ENCODE results near the gene A2M.
"Not testable (repeated sequence)": the region's sequence is repeated elsewhere in the genome, so short reads cannot be mapped to it uniquely, and the experiment has no call there.

The A2M gene

DNA sequence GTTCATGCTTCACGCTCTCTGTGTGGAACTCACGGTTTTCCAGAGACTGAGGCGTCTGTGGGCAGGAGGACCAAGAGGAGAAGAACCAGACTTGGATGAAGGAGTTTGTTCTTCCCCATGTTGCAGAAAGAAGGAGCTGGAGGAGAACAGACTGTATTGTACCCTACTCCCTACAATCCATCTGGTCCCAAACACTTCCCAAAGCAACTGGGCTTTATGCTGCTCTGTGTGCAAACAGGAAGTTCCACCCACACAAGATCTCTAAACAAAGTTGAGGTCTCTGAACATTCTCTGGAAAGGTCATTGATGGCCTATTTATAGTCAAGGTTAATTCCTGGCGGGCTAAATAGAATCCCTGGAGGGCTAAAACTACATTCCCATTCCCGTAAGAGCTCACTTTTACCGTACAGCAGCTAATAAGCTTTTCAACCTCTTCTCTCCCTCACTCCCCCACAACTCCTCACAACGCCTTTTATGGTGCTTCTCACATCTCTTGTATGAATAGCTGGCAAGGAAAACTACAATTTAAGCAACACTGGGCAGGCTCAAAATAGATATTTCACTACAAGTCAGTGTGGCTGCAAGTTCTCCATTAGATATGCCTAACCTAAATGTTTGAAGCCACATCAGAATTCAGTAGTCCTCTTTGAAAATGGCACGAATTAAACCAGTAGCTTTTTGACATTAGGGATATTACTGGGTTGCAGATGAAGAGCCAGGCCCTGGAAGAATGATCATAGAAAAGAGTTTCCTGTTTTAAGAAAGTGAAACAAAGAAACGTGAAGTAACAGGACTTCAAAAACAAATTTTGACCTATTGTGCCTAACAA, at the start of gene A2M:
Gene A2M, minus strand, starts transcription at position 189 of the 829 bp plus-strand sequence. Its CDS starts 70 bp downstream, at position 119.
- no peak for DNase-seq (ENCODE audit: low read depth)

- DNase-seq (ENCODE audit: low read depth) = no peak
Measured at GRCh38 chr12:9163392-9163791, 47.7 kb upstream of the A2M start.

- no peak for DNase-seq (ENCODE audit: low read depth)
Measured at GRCh38 chr12:9156119-9156518, 40.4 kb upstream of the A2M start.

DNA sequence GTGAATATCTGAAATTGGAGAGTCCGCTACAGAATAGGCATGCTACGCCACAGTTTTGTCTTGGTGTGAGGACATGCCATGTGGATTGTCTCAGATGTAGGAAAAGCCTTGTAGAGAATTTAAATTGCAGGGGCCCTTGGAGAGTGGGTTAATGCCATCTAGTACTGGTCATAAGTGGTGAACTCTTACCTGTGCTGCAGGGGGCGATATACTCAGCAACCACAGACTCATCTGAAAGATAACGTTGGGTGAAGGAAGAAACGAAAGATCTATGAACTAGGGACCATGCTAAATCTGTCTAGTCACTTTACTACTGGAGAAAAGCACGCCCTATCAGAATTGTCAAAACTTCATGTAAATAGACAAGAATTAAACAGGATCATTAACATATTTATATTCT, 33.7 kb upstream of the A2M start:
- DNase-seq (ENCODE audit: low read depth) = no peak

- no peak for DNase-seq (ENCODE audit: low read depth)
Measured at GRCh38 chr12:9148926-9149325, 33.2 kb upstream of the A2M start.

- no peak for DNase-seq (ENCODE audit: low read depth)
Measured at GRCh38 chr12:9147461-9147860, 31.7 kb upstream of the A2M start.

DNA sequence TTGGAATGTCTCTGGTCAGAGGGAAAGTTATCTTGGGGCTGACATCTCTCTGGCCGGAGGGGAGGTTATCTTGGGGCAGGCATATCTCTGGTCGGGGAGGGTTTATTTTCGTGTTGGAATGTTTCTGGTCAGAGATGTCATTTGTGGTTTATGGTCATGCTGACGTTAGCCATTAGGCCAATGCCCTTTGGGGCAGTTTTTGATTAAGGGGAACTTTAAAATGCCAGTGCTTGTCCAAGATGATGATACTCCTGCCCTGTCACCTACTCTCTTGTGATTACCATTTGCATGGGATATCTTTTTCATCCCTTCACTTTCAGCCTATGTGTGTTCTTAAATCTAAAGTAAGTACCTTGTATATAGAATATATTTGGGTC, 29.0 kb upstream of the A2M start:
- DNase-seq (ENCODE audit: low read depth) = no peak

DNA sequence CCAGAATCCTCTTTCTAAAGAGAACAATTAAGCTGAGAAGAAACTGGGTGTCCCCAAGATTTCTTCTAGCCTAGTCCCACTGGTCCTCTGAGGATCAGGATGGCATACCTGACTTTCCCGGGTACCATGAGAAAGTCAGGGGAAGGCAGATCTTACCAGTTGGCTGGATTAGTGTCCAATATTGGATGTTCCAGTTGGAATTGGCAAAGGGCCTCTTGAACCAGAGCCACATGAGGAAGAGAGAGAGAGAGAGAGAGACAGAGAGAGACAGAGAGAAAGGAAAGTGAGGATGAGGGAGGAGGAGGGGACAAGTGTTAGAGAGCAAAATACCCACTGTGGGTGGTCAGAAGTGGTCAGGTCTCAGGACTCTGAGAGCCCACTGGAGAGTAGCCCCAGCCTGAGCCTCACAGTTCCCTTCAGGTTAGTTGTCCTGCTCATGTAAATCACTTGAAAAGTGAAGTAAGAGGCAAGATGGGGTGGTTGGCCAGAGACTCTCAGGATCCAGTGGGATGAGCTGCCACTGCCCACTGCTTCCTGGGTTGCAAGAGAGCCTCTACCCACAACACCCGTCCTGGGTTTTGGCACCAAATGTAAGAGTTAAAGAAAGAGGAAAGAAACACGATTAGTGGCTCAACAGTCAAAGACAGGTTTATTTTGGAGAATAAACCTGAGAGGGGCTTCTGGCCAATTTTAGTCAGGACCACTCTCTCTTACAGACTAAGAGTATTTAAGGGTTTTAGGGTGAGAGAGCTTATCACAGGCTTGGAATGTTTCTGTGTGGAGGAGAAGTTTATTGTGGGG, 28.4 kb upstream of the A2M start:
- DNase-seq (ENCODE audit: low read depth) = no peak

- no peak for DNase-seq (ENCODE audit: low read depth)
Measured at GRCh38 chr12:9143137-9143536, 27.4 kb upstream of the A2M start.

DNA sequence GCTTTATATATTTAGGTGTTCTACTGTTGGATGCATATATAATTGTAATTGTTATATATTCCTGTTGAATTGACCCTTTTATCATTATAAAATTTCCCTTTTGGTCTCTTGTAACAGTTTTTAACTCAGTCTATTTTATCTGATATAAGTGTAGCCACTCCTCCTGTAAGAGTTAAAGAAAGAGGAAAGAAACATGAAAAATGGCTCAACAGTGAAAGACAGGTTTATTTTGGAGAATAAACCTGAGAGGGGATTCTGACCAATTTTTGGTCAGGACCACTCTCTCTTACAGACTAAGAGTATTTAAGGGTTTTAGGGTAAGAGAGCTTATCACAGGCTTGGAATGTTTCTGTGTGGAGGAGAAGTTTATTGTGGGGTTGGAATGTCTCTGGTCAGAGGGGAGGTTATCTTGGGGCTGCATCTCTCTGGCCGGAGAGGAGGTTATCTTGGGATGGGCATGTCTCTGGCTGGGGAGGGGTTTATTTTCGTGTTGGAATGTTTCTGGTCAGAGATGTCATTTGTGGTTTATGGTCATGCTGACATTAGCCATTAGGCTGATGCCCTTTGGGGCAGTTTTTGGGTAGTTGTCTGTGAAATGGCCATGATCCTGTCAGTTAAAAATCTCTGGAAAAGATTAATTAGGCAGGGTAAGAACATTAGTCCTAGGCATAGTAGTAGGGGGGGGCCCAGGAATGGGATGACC, 24.0 kb upstream of the A2M start:
- not testable (repeated sequence) for DNase-seq (ENCODE audit: low read depth)

GRCh38 chr12:9135903-9136310, 20.2 kb upstream of the A2M start:
- no peak for DNase-seq (ENCODE audit: low read depth)

DNA sequence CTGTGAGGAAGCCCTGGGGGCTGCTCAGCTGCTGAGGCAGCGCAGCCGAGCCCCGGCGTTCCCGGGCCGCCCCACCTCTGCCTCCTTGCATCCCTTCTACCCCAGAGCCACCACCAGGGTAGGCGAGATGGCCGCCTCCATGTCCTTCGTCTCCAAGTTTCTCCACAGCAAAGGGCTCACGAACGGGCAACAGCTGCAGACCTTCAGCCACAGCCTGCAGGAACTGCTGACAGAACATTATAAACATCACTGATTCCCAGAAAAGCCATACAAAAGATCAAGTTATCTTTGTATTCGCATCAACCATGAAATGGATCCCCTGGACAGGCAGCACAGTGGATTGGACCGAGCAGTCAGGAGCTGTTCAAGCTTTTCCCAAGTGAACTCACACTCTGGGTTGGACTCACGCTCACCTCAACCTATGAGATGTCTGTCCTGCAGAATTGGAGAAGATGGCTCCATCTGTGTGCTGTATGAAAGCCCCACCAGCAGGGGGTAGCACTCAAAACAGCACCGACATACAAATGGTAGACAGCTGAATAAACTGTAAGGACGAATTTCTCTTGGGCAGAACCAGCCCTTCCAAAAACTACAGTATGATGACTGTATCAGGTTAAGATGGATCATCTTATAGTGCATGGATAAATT, 19.4 kb upstream of the A2M start:
- no peak for DNase-seq (ENCODE audit: low read depth)

DNA sequence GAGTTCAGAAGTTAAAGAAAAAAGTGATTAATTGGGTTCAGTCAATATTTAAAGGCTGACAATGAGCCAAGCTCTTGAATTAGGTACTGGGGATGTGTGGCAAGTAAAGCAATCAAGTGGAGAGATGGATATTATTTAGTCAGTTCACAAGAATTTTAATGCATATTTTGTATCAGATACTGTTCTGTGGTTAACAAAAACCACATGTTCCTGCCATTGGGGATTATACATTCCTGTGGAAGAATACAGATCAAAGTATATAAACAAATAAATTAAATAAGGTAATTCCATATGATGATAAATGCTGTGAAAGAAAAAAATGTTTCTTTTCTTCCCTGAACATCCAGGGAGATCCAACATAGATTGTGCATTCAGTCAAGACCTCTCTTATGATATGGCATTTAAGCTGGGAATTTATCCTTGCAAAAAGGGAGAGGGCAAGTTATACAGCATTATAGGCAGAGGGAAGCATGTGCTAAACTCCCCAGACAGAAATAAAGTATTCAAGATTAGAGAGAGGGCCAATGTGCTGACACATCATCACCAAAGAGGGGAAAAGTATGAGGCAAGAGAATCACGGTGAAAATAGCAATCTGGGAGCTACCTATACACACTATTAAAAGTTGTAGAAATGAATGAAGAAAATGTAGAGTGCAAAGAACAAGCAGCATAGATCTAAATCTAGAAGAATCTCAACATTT, 17.6 kb upstream of the A2M start:
- peak; percentile 5 for DNase-seq (ENCODE audit: low read depth)

- DNase-seq (ENCODE audit: low read depth) = no peak
Measured at GRCh38 chr12:9132008-9132535, 16.4 kb upstream of the A2M start.

GRCh38 chr12:9130244-9130643, 14.5 kb upstream of the A2M start:
- no peak for DNase-seq (ENCODE audit: low read depth)

GRCh38 chr12:9127936-9128663, 12.4 kb upstream of the A2M start:
- no peak for DNase-seq (ENCODE audit: low read depth)

DNA sequence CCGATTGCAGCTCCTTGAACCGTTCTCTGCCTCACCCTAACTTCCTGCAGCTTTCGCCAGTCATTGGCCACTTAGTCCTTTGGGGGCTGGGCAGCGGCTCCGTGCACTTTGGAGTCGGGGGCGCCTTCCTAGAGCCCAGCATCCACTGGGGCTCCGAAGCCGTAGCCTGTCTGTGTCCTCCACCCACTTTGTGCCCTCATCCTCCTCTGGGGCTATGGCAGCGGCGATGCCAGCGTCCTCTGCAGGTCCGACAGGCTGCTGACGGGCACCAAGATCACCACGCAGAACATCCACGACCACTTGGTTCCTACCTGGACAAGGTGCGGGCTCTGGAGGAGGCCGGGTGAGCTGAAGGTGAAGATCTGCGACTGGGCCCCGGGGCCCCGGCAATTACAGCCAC, 11.8 kb upstream of the A2M start:
- DNase-seq (ENCODE audit: low read depth) = no peak

DNA sequence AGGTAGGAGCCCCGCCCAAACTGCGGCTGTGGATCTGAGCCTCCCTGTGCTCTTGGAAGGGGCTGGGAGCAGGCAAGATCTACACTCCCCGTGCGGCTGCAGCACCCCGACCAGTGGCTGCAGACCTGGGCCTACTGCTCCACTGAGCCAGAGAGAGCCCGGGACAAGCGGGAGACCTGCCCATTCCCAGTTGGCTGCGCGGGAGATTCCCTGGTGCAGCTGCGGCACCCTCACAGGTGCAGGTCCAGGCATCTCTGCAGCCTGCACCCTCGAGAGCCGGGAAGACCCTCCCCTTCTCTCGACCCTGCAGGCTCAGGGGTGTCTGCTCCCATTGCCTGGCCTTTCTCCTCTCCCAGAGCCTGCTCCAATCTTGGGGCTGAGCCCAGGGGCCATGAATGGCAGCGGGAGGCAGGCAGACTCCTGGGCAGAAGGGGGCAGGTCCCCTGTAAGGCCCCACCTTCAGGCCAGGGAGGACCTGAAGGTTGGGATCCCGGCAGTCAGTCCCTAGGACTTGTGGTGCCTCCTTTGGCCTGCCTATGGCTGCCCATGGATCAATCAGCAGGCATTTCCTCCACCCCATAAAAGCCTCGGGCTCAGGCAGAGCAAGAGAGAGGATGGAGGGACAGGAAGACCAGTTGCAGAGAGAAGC, 8.8 kb upstream of the A2M start:
- no peak for DNase-seq (ENCODE audit: low read depth)

DNA sequence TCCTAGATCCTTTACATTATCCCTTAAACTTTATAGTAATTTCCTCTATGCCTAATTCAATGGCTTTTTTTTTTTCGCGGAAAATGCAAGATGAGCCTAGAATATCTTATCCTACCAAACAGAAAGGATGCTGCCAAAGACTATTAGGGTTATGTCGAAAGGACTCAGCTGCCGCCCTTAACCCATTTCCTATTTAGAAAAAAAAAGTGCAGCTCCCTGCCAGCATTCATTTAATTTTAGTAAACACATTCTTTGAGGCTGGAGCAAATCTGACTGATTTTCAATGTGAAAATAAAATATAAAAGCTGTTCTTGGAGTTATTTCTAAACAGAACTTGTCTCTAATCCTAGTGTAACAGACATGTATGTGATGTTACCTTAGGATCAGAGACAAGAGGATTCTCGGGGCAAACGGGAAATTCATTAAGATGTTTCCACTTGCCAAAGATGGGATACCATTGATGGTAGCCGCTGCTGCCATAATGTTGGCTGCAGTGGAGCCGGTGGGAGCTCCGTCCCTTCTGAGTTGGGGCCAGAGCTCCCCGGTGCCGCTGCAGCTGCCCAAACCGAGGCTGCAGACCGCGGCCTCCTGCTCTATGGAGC, 8.2 kb upstream of the A2M start:
- DNase-seq (ENCODE audit: low read depth) = no peak
